Pancreas (tissue), 10 donors: ENCODE data around the gene RNASE2. TPM values are rescaled to one million over a fixed set of nuclear protein-coding genes. Genes with fewer than 3 reads are reported as not detected.

Experiments used
- ATAC-seq, 4 donors: fragments of 200-7000 bp; cut with Tn5 transposase; one replicate each; pipeline versions ENCODE4 v1.8.0 to v1.9.1; 2020; ENCODE audit warnings: mild to moderate bottlenecking in 4 of 4, moderate library complexity in 4 of 4
- DNase-seq, 6 donors: peaks; one replicate each; pipeline ENCODE4 v3.0.0-alpha.2; 2020
- FAIRE-seq: peaks from 2 replicates; lab custom pipeline; 2012; peaks lifted over from hg19 to GRCh38; lab: Jason Lieb, UNC
- H3K27ac ChIP-seq, 4 donors: fragments of 200-600 bp; sonication (generic); 1 replicate in 3 of 4; 2 replicates in 1 of 4; pipeline versions ENCODE4 v1.5.0 to v1.8.0; 2020
- H3K27me3 ChIP-seq, 4 donors: fragments of 200-600 bp; one replicate each; pipeline ENCODE4 v1.8.0; 2021
- H3K36me3 ChIP-seq, 3 donors: fragments of 200-600 bp; sonication (generic) in 1 of 3; one replicate each; pipeline versions ENCODE4 v1.5.0 to v1.8.0; 2020 to 2021
- H3K4me1 ChIP-seq, 3 donors: fragments of 200-600 bp; one replicate each; pipeline ENCODE4 v1.8.0; 2021
- H3K4me3 ChIP-seq, 4 donors: fragments of 200-600 bp; sonication (generic) in 2 of 4; one replicate each; pipeline versions ENCODE4 v1.5.0 to v1.8.0; 2020 to 2021
- H3K9me3 ChIP-seq, 4 donors: fragments of 200-600 bp; one replicate each; pipeline ENCODE4 v1.8.0; 2021
- WGBS, 2 donors: extraction: QIAGEN DNeasy Blood & Tissue Kit; methylation state at CpG; one replicate each; pipeline ENCODE4 v1.1.7; 2013; 5-methylcytosine and 5-hydroxymethylcytosine counted together
- intact Hi-C, 3 donors: fragments of 100-400 bp; cut with DNase I; formaldehyde crosslinking; loops; one replicate each; pipeline versions ENCODE4 v1.11.1 to v1.14.2; 2022
- polyA plus RNA-seq, 2 donors: library from polyadenylated mRNA; stranded (reverse); fragments of 200-250 nt; gene quantifications; one replicate each; pipeline ENCODE4 v1.2.3, GENCODE V29; 2013
- total RNA-seq, 6 donors: library from RNA; stranded (reverse); fragmentation: NEBNext Ultra II Directional in 4 of 6; extraction: Animal tissue kit (Norgen Biotek cat#: 25700) in 4 of 6; gene quantifications; one replicate each; pipeline versions ENCODE4 v1.2.1 to v1.2.4, GENCODE V29; 2021 to 2023
- TF ChIP-seq, protein P1 (sequence below), 4 donors: fragments of 200-600 bp; sonication (generic) in 3 of 4; IDR thresholded peaks; one replicate each; pipeline versions ENCODE4 v1.5.0 to v1.8.0; 2021; ENCODE audit warnings: antibody characterized with exemption in 4 of 4
- donor health status: healthy with polysubstance abuse.
- donor health status: DM: no; HTN: no; CAD: no; lungs with moderate emphysema.
- donor health status: DM: no; HTN: no; CAD: no.
- donor health status: control.
- donor health status: control.
- donor health status: Bipolar disorder and iron deficiency.
- donor health status: DM: yes; HTN: yes; CAD: no.
- donor health status: DM: no; HTN: no; CAD: no.
- donor health status: DM: no; HTN: no; CAD: no.
- donor health status: DM: yes; HTN: yes; CAD: no.

Gene RNASE2
- total and polyA plus RNA-seq, 8 donors, result 0.27 to 1.3 (median 0.45) TPM; not detected in 1

DNA sequence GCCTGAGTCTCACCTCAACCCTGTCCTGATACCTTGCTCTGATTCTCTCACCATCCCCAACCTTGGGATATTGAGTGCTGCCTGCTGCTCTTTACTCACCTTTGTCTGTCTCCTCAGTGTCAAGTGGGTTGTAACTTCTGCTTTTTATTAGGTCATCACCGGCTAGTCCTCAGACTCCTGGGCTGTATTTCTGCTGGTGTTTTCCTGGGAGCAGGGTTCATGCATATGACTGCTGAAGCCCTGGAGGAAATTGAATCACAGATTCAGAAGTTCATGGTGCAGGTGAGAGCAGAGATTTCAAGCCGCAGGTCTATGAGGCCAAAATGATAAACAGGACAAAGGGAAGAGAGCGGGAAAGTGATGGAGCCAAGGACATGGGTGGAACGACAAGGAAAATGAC lies 44.3 kb downstream of the RNASE2 start:
- intact Hi-C loops, result no loop called here
- WGBS, 2 donors, result 63 to 66% methylated on average over 4 of the region's 4 CpGs
- no peak overlapping the region for H3K4me3 ChIP-seq
- TF ChIP-seq, protein P1, sequence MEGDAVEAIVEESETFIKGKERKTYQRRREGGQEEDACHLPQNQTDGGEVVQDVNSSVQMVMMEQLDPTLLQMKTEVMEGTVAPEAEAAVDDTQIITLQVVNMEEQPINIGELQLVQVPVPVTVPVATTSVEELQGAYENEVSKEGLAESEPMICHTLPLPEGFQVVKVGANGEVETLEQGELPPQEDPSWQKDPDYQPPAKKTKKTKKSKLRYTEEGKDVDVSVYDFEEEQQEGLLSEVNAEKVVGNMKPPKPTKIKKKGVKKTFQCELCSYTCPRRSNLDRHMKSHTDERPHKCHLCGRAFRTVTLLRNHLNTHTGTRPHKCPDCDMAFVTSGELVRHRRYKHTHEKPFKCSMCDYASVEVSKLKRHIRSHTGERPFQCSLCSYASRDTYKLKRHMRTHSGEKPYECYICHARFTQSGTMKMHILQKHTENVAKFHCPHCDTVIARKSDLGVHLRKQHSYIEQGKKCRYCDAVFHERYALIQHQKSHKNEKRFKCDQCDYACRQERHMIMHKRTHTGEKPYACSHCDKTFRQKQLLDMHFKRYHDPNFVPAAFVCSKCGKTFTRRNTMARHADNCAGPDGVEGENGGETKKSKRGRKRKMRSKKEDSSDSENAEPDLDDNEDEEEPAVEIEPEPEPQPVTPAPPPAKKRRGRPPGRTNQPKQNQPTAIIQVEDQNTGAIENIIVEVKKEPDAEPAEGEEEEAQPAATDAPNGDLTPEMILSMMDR (IDR thresholded peaks at IDR 0.05), result no peak
- FAIRE-seq, result no peak
- no peak for DNase-seq
- H3K9me3 ChIP-seq, result no peaks in the 10 kb centered on the region
- H3K36me3 ChIP-seq, result peaks cover 9 to 27% (median 21%) of the 10 kb centered on the region in 3 donors
- no peaks in the 10 kb centered on the region for H3K4me1 ChIP-seq
- no peak for ATAC-seq
- no peak overlapping the region for H3K27ac ChIP-seq
- H3K27me3 ChIP-seq, result no peaks in the 10 kb centered on the region

DNA sequence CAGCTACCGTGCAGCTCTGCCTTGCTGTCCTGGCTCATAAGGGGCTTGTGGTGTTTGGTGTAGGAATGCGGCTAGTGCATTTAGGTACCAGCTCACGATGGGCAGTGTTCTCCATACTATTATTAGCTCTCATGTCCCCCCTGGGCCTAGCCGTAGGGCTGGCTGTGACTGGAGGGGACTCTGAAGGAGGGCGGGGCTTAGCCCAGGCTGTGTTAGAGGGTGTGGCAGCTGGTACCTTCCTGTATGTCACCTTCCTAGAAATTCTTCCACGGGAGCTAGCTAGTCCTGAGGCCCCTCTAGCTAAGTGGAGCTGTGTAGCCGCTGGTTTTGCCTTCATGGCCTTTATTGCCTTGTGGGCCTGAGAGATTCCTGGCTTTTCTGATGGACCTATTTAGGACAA lies 45.9 kb downstream of the RNASE2 start:
- DNase-seq, result no peak
- Histone ChIP-seq H3K4me3 (no peak overlapping the region), H3K9me3 (no peaks in the 10 kb centered on the region), H3K27ac (no peak overlapping the region), H3K4me1 (no peaks in the 10 kb centered on the region), H3K36me3 (peaks cover 0 to 12% (median 6%) of the 10 kb centered on the region in 3 donors), H3K27me3 (no peaks in the 10 kb centered on the region)
- 73 to 78% methylated on average over 7 of the region's 7 CpGs for WGBS, 2 donors
- ATAC-seq, result no peak
- intact Hi-C loops, result no loop called here
- no peak for FAIRE-seq
- TF ChIP-seq, protein P1 (IDR thresholded peaks at IDR 0.05), result no peak

DNA sequence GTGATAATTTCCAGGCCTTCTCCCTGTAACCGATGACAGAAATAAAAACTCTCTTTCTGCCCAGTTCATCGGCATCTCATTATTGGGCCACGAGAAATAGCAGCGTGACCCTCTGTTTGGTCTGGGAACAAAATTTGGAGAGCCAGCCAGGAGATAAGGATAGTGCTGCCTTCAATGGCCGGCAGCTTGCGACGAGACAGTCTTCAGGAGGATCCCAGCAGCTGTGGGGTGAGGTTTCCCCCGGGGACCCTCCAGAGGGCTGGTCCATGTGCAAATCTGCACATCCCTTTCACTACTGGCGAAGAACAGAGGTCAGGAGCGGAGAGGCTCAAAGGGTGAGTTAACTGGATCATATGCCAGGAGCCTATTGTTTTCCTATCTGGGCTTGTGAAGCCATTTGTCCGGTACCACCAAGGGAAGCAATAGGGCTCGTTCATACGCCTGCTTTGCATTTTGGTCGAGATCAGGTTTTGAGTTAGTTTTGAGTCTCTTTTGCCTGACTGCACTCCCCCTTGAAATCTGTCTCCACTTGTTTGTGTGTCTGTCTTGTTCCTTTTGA lies 48.6 kb downstream of the RNASE2 start:
- ATAC-seq (no peak), DNase-seq (no peak), FAIRE-seq (no peak)
- intact Hi-C loops, result no loop called here
- Histone ChIP-seq H3K4me3 (no peak overlapping the region), H3K27me3 (no peaks in the 10 kb centered on the region), H3K27ac (no peak overlapping the region), H3K4me1 (no peaks in the 10 kb centered on the region), H3K9me3 (no peaks in the 10 kb centered on the region), H3K36me3 (no peaks in the 10 kb centered on the region)
- 80 to 82% methylated on average over 14 of the region's 14 CpGs for WGBS, 2 donors
- TF ChIP-seq, protein P1 (IDR thresholded peaks at IDR 0.05), result no peak

Other genes with a start within 250 kb of the RNASE2 start
- not detected for gene EDDM3A, start 209.6 kb upstream of the RNASE2 start, total RNA-seq
- not detected for gene EDDM3A, start 209.6 kb upstream of the RNASE2 start, polyA plus RNA-seq
- gene EDDM3B, start 187.1 kb upstream of the RNASE2 start, total RNA-seq, result not detected
- not detected for gene EDDM3B, start 187.1 kb upstream of the RNASE2 start, polyA plus RNA-seq
- 1 to 10 TPM in 3 of 6 donors, under 1 TPM in 3; 0.31 to 9.9 (median 1.5) TPM for gene RNASE6, start 174.2 kb upstream of the RNASE2 start, total RNA-seq
- gene RNASE6, start 174.2 kb upstream of the RNASE2 start, polyA plus RNA-seq, result 1 to 10 TPM in 1 of 2 donors, under 1 TPM in 1; 0.99 to 1.1 TPM
- 100 to 1,000 TPM; 281 to 696 (median 362) TPM for gene RNASE1, start 152.6 kb upstream of the RNASE2 start, total RNA-seq
- gene RNASE1, start 152.6 kb upstream of the RNASE2 start, polyA plus RNA-seq, result 100 to 1,000 TPM; 144 to 177 TPM
- not detected for gene RNASE3, start 64.1 kb upstream of the RNASE2 start, total RNA-seq
- not detected for gene RNASE3, start 64.1 kb upstream of the RNASE2 start, polyA plus RNA-seq
- 10 to 100 TPM; 19.0 to 34.1 (median 25.6) TPM for gene METTL17, start 34.5 kb downstream of the RNASE2 start, total RNA-seq
- gene METTL17, start 34.5 kb downstream of the RNASE2 start, polyA plus RNA-seq, result 100 to 1,000 TPM in 1 of 2 donors, 10 to 100 TPM in 1; 61.2 to 103 TPM
- not detected for gene SLC39A2, start 43.8 kb downstream of the RNASE2 start, total RNA-seq
- gene SLC39A2, start 43.8 kb downstream of the RNASE2 start, polyA plus RNA-seq, result under 1 TPM in 1 of 2 donors, not detected in 1; 0.09 TPM
- gene NDRG2, start 69.6 kb downstream of the RNASE2 start, total RNA-seq, result 10 to 100 TPM; 37.5 to 75.4 (median 47.4) TPM
- 100 to 1,000 TPM; 104 to 159 TPM for gene NDRG2, start 69.6 kb downstream of the RNASE2 start, polyA plus RNA-seq
- gene TPPP2, start 74.7 kb downstream of the RNASE2 start, total RNA-seq, result under 1 TPM in 1 of 6 donors, not detected in 5; 0.23 TPM
- gene TPPP2, start 74.7 kb downstream of the RNASE2 start, polyA plus RNA-seq, result under 1 TPM; 0.46 to 0.59 TPM
- under 1 TPM in 2 of 6 donors, not detected in 4; 0.08 to 0.12 TPM for gene RNASE13, start 79.3 kb downstream of the RNASE2 start, total RNA-seq
- gene RNASE13, start 79.3 kb downstream of the RNASE2 start, polyA plus RNA-seq, result under 1 TPM; 0.15 to 0.23 TPM
- under 1 TPM in 4 of 6 donors, not detected in 2; 0.23 to 0.78 (median 0.28) TPM for gene RNASE7, start 86.9 kb downstream of the RNASE2 start, total RNA-seq
- gene RNASE7, start 86.9 kb downstream of the RNASE2 start, polyA plus RNA-seq, result under 1 TPM in 1 of 2 donors, not detected in 1; 0.11 TPM
- not detected for gene RNASE8, start 102.3 kb downstream of the RNASE2 start, total RNA-seq
- not detected for gene RNASE8, start 102.3 kb downstream of the RNASE2 start, polyA plus RNA-seq
- gene ARHGEF40, start 114.8 kb downstream of the RNASE2 start, total RNA-seq, result 10 to 100 TPM; 24.5 to 58.0 (median 36.4) TPM
- 10 to 100 TPM; 68.8 to 77.0 TPM for gene ARHGEF40, start 114.8 kb downstream of the RNASE2 start, polyA plus RNA-seq
- gene ZNF219, start 143.2 kb downstream of the RNASE2 start, total RNA-seq, result 10 to 100 TPM; 13.5 to 23.6 (median 16.1) TPM
- gene ZNF219, start 143.2 kb downstream of the RNASE2 start, polyA plus RNA-seq, result 10 to 100 TPM; 19.8 to 20.5 TPM
- 1 to 10 TPM in 2 of 6 donors, under 1 TPM in 4; 0.16 to 1.6 (median 0.56) TPM for gene TMEM253, start 145.6 kb downstream of the RNASE2 start, total RNA-seq
- 1 to 10 TPM; 1.8 to 4.9 TPM for gene TMEM253, start 145.6 kb downstream of the RNASE2 start, polyA plus RNA-seq
- gene OR5AU1, start 200.6 kb downstream of the RNASE2 start, total RNA-seq, result not detected
- gene OR5AU1, start 200.6 kb downstream of the RNASE2 start, polyA plus RNA-seq, result not detected